CD4-positive, alpha-beta T cell (primary cell): ENCODE data around the gene CEP95. TPM values are rescaled to one million over a fixed set of nuclear protein-coding genes. Genes with fewer than 3 reads are reported as not detected.
"Not testable (repeated sequence)": the region's sequence is repeated elsewhere in the genome, so short reads cannot be mapped to it uniquely, and the experiment has no call there.

Source experiments
- ATAC-seq: fragments of 200-7000 bp; cut with Tn5 transposase; one replicate; pipeline ENCODE4 v1.10.0; 2022; ENCODE audit warnings: mild to moderate bottlenecking; ENCODE audit not compliant: poor library complexity
- CTCF ChIA-PET: fragments of 350-600 bp; sonication (Branson Sonifier 250); formaldehyde crosslinking; loops from one replicate; lab custom pipeline; 2021; ENCODE audit warnings: antibody characterized with exemption, inconsistent platforms; lab: Charles Lee
- POLR2A ChIA-PET: fragments of 350-600 bp; sonication (Branson Sonifier 250); formaldehyde crosslinking; loops from one replicate; lab custom pipeline; 2021; ENCODE audit warnings: antibody characterized with exemption, inconsistent platforms; lab: Charles Lee
- DNase-seq, 14 experiments: peaks; one replicate each; pipeline ENCODE4 v3.0.0-alpha.2; 2013 to 2020; ENCODE audit warnings: mixed read lengths in 2 of 14
- H3K27ac ChIP-seq, 2 donors: one replicate each; pipeline versions ENCODE4 v1.5.1 to v1.7.0; 2013; ENCODE audit warnings: low read length in 2 of 2, low read depth in 1 of 2, mild to moderate bottlenecking in 1 of 2
- H3K27me3 ChIP-seq, 2 experiments: 1 replicate in 1 of 2; 2 replicates in 1 of 2; pipeline versions ENCODE4 v1.6.1 to v1.7.0; 2013; ENCODE audit warnings: low read length in 2 of 2, control low read depth in 1 of 2, mild to moderate bottlenecking in 1 of 2, moderate library complexity in 1 of 2; ENCODE audit not compliant: insufficient read depth in 2 of 2, control insufficient read depth in 1 of 2
- H3K36me3 ChIP-seq: one replicate; pipeline ENCODE4 v1.6.1; 2013; ENCODE audit warnings: low read length, control low read depth; ENCODE audit not compliant: insufficient read depth
- H3K4me1 ChIP-seq: one replicate; pipeline ENCODE4 v1.6.1; 2013; ENCODE audit warnings: low read length, control low read depth; ENCODE audit not compliant: insufficient read depth
- H3K4me3 ChIP-seq: one replicate; pipeline ENCODE4 v1.5.1; 2013; ENCODE audit warnings: mild to moderate bottlenecking, low read length, moderate library complexity
- H3K9me3 ChIP-seq, 2 experiments: 1 replicate in 1 of 2; 2 replicates in 1 of 2; pipeline versions ENCODE4 v1.6.1 to v1.7.0; 2013; ENCODE audit warnings: low read length in 2 of 2, mild to moderate bottlenecking in 2 of 2, control low read depth in 1 of 2, moderate library complexity in 1 of 2; ENCODE audit not compliant: control insufficient read depth in 1 of 2, insufficient read depth in 1 of 2
- H3K27ac Mint-ChIP-seq: one replicate; pipeline ENCODE4 v1.8.0; 2020; ENCODE audit warnings: mixed read lengths
- H3K27me3 Mint-ChIP-seq: one replicate; pipeline ENCODE4 v1.8.0; 2021; ENCODE audit warnings: mixed read lengths
- H3K36me3 Mint-ChIP-seq: one replicate; pipeline ENCODE4 v1.8.0; 2021; ENCODE audit warnings: low read depth, mixed read lengths
- H3K4me1 Mint-ChIP-seq: one replicate; pipeline ENCODE4 v1.8.0; 2021; ENCODE audit warnings: low read depth, mixed read lengths
- H3K4me3 Mint-ChIP-seq: one replicate; pipeline ENCODE4 v1.8.0; 2020; ENCODE audit warnings: mild to moderate bottlenecking, mixed read lengths
- H3K9me3 Mint-ChIP-seq: one replicate; pipeline ENCODE4 v1.8.0; 2020; ENCODE audit warnings: mixed read lengths
- CTCF ChIP-seq: fragments of 200-600 bp; IDR thresholded peaks from one replicate; pipeline ENCODE4 v1.8.0; 2022; ENCODE audit warnings: antibody characterized with exemption, mild to moderate bottlenecking
- intact Hi-C, 2 experiments: fragments of 100-400 bp; cut with DNase I in 1 of 2; cut with micrococcal nuclease in 1 of 2; formaldehyde crosslinking; loops; one replicate each; pipeline versions ENCODE4 v1.15.1 to v1.9.0; 2023 to 2025; cut with DNase I, micrococcal nuclease
- total RNA-seq, 174 experiments: library from RNA in 2 of 174; stranded (reverse) in 2 of 174; gene quantifications; one replicate each; pipeline ENCODE4 v1.2.3 and lab custom pipeline; 2021 to 2026

CEP95 gene
- total RNA-seq, 2 experiments from 2014 or later = 256 to 269 TPM

GRCh38 chr17:64573214-64573613 lies 66.4 kb downstream of the CEP95 start:
- H3K9me3 ChIP-seq = no peaks in the 10 kb centered on the region
- H3K4me3 ChIP-seq = no peak overlapping the region
- TF ChIP-seq CTCF = no peak
- H3K27ac ChIP-seq = no peak overlapping the region
- no peaks in the 10 kb centered on the region for H3K27me3 Mint-ChIP-seq
- H3K9me3 Mint-ChIP-seq = no peaks in the 10 kb centered on the region
- peaks cover 17% of the 10 kb centered on the region for H3K4me1 Mint-ChIP-seq
- H3K27ac Mint-ChIP-seq = peak overlapping the region; percentile 82
- intact Hi-C loops = loop anchor here (5.0 kb wide), 2 partner anchors 74 to 164 kb away; no protein-coding TSS in a partner anchor
- no peak for DNase-seq
- no peak for ATAC-seq
- ChIA-PET POLR2A (no interaction called here), CTCF (no interaction called here)
- peaks cover 37% of the 10 kb centered on the region for H3K36me3 ChIP-seq
- peaks cover 9% of the 10 kb centered on the region for H3K4me1 ChIP-seq
- H3K4me3 Mint-ChIP-seq = no peak overlapping the region
- H3K27me3 ChIP-seq = no peaks in the 10 kb centered on the region
- peaks cover 72% of the 10 kb centered on the region for H3K36me3 Mint-ChIP-seq

GRCh38 chr17:64574646-64575045 lies 67.9 kb downstream of the CEP95 start:
- peaks cover 44% of the 10 kb centered on the region for H3K36me3 ChIP-seq
- peaks cover 9% of the 10 kb centered on the region for H3K4me1 ChIP-seq
- H3K4me3 ChIP-seq = no peak overlapping the region
- H3K27ac Mint-ChIP-seq = peak overlapping the region; percentile 59
- H3K27ac ChIP-seq = no peak overlapping the region
- POLR2A ChIA-PET = interaction anchor here (1.8 kb wide), 1 partner anchor 69 kb away, joined by 5 read pairs; no protein-coding TSS in a partner anchor
- intact Hi-C loops = loop anchor here (5.0 kb wide), 2 partner anchors 73 to 163 kb away; no protein-coding TSS in a partner anchor
- DNase-seq (no peak), ATAC-seq (no peak)
- H3K4me1 Mint-ChIP-seq = peaks cover 17% of the 10 kb centered on the region
- CTCF ChIA-PET = interaction anchor here (0.6 to 1.7 kb wide), 2 partner anchors 18 to 55 kb away, joined by 3 to 5 read pairs; no protein-coding TSS in a partner anchor
- H3K4me3 Mint-ChIP-seq = no peak overlapping the region
- no peak for TF ChIP-seq CTCF
- H3K27me3 ChIP-seq = no peaks in the 10 kb centered on the region
- H3K27me3 Mint-ChIP-seq = no peaks in the 10 kb centered on the region
- no peaks in the 10 kb centered on the region for H3K9me3 ChIP-seq
- H3K36me3 Mint-ChIP-seq = peaks cover 74% of the 10 kb centered on the region
- no peaks in the 10 kb centered on the region for H3K9me3 Mint-ChIP-seq

GRCh38 chr17:64575431-64575830 lies 68.7 kb downstream of the CEP95 start:
- intact Hi-C loops = no loop called here
- DNase-seq = no peak
- H3K27me3 Mint-ChIP-seq = no peaks in the 10 kb centered on the region
- H3K27ac Mint-ChIP-seq = no peak overlapping the region
- no peak for TF ChIP-seq CTCF
- peaks cover 76% of the 10 kb centered on the region for H3K36me3 Mint-ChIP-seq
- POLR2A ChIA-PET = interaction anchor here (1.3 to 1.8 kb wide), 2 partner anchors 69 to 70 kb away, joined by 5 to 6 read pairs; partner anchors contain the start of genes CEP95 and DDX5
- H3K4me1 ChIP-seq = peaks cover 9% of the 10 kb centered on the region
- no peaks in the 10 kb centered on the region for H3K27me3 ChIP-seq
- ATAC-seq = no peak
- no peak overlapping the region for H3K4me3 Mint-ChIP-seq
- CTCF ChIA-PET = interaction anchor here (0.6 to 1.7 kb wide), 2 partner anchors 17 to 55 kb away, joined by 3 to 5 read pairs; no protein-coding TSS in a partner anchor
- H3K4me1 Mint-ChIP-seq = peaks cover 18% of the 10 kb centered on the region
- H3K9me3 Mint-ChIP-seq = no peaks in the 10 kb centered on the region
- no peaks in the 10 kb centered on the region for H3K9me3 ChIP-seq
- no peak overlapping the region for H3K4me3 ChIP-seq
- peaks cover 39% of the 10 kb centered on the region for H3K36me3 ChIP-seq
- H3K27ac ChIP-seq = no peak overlapping the region

- H3K9me3 Mint-ChIP-seq, DNase-seq, H3K27me3 ChIP-seq, H3K9me3 ChIP-seq, intact Hi-C loops, H3K4me3 Mint-ChIP-seq, H3K27ac Mint-ChIP-seq, H3K4me1 ChIP-seq, ATAC-seq, H3K27me3 Mint-ChIP-seq, CTCF ChIA-PET, H3K27ac ChIP-seq, H3K4me3 ChIP-seq: not testable (repeated sequence)
- POLR2A ChIA-PET = interaction anchor here (0.8 kb wide), 1 partner anchor 22 kb away, joined by 3 read pairs; no protein-coding TSS in a partner anchor
- Mint-ChIP-seq H3K36me3 (peaks cover 73% of the 10 kb centered on the region), H3K4me1 (peaks cover 28% of the 10 kb centered on the region)
- peaks cover 37% of the 10 kb centered on the region for H3K36me3 ChIP-seq
These were observed 70.2 kb downstream of the CEP95 start for GRCh38 chr17:64577025-64577424.
